Measurements from ENCODE around the gene GBE1.
A peak's percentile ranks its signal among the peaks of the same experiment; 100 is the strongest.

Gene GBE1

DNA sequence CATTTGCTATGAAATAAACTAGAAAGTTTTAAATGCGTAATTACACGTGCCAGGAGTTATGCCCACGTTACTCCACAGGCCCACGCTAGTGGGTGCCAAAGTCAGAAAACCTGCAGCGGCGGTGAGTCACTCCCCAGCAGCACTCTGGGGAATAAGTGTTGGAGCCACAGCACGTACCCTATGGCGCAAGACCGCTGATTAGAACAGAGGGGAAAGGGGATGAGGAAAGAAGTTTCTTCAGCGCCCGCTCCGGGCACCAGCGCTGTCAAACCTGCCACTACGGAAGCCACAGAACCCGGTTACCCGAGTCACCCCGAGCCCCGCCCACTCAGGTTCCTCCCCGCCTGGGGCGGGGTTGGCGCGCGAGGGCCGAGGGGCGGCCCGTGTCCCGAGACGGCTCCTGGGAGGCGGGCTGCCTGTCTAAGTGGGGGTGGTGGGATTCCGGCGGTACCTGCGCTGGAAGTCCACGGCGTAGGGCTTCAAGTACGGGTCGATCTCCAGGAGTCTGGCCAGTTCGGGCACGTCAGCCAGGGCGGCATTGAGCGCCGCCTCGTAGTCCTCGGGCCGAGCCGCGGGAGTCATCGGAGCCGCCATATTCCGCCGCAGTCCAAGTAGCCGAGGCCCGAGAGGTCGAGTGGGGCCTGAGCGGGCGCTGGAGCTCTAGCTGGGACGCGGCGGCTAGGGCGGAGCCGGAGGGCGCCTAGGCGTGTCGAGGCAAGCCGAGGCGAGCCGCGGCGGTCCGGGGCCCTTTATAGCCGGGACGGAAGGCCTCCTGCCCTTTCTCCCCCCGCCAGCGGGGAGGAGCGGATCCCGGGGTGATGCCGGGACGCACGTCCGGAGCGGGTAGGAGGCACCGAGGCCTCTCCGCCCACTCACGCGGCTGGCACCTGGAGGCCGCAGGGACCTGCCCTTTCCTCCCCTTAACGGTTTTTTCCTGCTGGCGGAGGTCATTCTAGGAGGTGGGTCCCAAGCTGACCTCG, at the start of gene GBE1:
TSS of gene GBE1 (minus strand) at position 722 of the 980 bp plus-strand sequence. CDS start at position 594, 128 bp downstream.
- TF ChIP-seq, protein P1, sequence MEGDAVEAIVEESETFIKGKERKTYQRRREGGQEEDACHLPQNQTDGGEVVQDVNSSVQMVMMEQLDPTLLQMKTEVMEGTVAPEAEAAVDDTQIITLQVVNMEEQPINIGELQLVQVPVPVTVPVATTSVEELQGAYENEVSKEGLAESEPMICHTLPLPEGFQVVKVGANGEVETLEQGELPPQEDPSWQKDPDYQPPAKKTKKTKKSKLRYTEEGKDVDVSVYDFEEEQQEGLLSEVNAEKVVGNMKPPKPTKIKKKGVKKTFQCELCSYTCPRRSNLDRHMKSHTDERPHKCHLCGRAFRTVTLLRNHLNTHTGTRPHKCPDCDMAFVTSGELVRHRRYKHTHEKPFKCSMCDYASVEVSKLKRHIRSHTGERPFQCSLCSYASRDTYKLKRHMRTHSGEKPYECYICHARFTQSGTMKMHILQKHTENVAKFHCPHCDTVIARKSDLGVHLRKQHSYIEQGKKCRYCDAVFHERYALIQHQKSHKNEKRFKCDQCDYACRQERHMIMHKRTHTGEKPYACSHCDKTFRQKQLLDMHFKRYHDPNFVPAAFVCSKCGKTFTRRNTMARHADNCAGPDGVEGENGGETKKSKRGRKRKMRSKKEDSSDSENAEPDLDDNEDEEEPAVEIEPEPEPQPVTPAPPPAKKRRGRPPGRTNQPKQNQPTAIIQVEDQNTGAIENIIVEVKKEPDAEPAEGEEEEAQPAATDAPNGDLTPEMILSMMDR (IDR thresholded peaks at IDR 0.05; ENCODE audit: low read depth, low read length): peak; percentile 54
- H3K4me3 ChIP-seq (ENCODE audit: low read depth, low read length): peak within 1 kb of the TSS; percentile 54
- DNase-seq (ENCODE audit: low read depth, low spot score): peak; percentile 92
- in situ Hi-C loops (cut with HindIII; ENCODE audit: low sequenced_read_pairs): no loop called here

DNA sequence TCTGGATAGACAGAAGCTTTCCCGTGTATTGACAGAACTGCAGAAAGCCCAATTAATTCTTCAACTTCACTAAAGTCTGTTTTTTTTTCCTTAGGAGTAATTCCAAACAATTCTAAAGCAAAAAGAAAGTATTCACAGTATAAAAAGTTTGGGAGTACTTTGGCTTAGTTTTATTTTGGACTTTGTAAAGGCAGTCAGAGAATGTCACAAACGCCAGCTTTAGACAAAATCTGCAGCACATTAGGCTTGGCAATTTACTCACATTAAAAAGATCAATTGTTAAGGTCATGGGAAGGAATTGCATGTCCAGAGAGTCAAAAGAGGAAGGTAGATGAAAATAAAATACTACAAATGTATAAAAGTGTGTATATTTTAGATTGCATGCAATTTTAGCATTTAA, 47.5 kb upstream of the GBE1 start:
- no peak overlapping the region for H3K4me3 ChIP-seq (ENCODE audit: low read depth, low read length)
- DNase-seq (ENCODE audit: low read depth, low spot score): no peak
- TF ChIP-seq, protein P1 (IDR thresholded peaks at IDR 0.05; ENCODE audit: low read depth, low read length): no peak
- in situ Hi-C loops (cut with HindIII; ENCODE audit: low sequenced_read_pairs): no loop called here

DNA sequence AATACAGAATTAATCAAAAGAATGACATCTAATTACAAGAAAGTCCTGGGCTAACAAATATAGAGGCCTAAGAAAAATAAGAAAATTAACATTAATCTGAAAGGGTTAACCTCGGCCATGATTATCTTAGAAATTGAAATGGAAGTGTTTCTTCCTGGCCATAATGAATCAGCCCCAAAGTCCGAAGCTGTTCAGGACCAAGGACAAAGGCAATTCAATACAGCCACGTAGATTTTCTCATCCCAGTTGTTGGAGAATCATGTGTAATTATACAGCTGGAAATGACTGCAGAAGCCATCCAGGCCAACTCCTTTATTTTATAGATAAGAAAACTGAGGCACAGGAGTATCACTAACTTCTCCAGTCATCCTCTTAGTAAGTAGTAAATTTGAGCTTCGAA, 38.0 kb upstream of the GBE1 start:
- TF ChIP-seq, protein P1 (IDR thresholded peaks at IDR 0.05; ENCODE audit: low read depth, low read length): no peak
- in situ Hi-C loops (cut with HindIII; ENCODE audit: low sequenced_read_pairs): no loop called here
- DNase-seq (ENCODE audit: low read depth, low spot score): no peak
- no peak overlapping the region for H3K4me3 ChIP-seq (ENCODE audit: low read depth, low read length)

DNA sequence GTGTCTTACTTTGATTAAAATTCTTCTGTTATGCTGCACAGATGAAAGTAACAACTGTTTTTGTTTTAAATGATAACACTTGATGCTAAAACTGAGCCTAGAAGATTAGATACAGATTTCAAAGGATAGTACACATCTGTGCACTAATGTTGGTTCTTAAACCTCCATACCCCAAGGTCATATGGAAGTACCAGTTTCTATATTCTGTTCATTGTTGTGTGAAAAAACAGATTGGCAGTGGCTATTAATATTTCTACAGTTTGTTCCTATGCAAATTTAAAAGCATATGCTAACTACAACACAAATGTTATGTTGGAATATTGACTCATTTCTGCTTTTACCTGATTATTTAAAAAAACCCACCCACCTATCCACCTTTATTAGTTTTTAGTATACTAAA, 32.0 kb upstream of the GBE1 start:
- DNase-seq (ENCODE audit: low read depth, low spot score): no peak
- TF ChIP-seq, protein P1 (IDR thresholded peaks at IDR 0.05; ENCODE audit: low read depth, low read length): no peak
- no peak overlapping the region for H3K4me3 ChIP-seq (ENCODE audit: low read depth, low read length)
- in situ Hi-C loops (cut with HindIII; ENCODE audit: low sequenced_read_pairs): no loop called here

DNA sequence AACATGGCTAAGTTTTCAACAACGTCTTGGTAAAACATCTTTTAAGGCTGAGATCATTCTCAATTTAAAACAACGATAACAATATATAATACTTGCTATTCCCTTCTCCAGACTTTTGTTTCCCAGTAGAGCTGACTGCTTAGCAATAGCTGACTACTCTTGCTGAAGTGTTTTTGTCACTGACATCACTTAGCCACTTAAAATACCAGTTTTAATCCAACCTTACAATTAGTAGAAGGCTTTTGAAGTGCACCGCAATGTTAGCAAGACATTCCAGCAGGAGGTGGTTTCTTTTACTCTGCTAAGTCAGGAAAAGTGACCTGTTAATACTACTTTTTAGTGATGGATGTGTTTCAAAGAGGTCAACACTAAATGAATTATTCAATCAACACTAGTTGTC, 28.7 kb upstream of the GBE1 start:
- no peak overlapping the region for H3K4me3 ChIP-seq (ENCODE audit: low read depth, low read length)
- TF ChIP-seq, protein P1 (IDR thresholded peaks at IDR 0.05; ENCODE audit: low read depth, low read length): no peak
- in situ Hi-C loops (cut with HindIII; ENCODE audit: low sequenced_read_pairs): no loop called here
- DNase-seq (ENCODE audit: low read depth, low spot score): no peak

DNA sequence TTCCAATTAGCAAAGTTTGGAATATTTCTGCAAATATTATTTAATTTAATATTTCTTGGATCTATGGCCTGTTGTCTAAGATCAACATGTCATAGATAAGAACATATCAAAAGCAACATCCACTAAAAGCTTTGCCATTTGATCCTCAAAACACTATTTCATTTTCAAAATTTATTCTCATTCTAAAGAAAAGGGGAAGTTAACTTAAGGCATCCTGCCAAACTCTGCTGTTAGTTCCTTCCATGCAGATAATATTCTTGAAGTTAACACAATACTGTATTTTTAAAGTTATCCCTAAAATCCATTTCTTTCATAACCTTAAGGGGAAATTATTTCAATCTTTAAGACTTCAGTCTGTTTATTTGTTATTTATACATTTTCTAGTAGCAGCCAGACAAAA, 28.2 kb upstream of the GBE1 start:
- TF ChIP-seq, protein P1 (IDR thresholded peaks at IDR 0.05; ENCODE audit: low read depth, low read length): no peak
- H3K4me3 ChIP-seq (ENCODE audit: low read depth, low read length): no peak overlapping the region
- in situ Hi-C loops (cut with HindIII; ENCODE audit: low sequenced_read_pairs): no loop called here
- DNase-seq (ENCODE audit: low read depth, low spot score): no peak
